ENCODE results near the gene DOCK4. TPM values are rescaled to one million over a fixed set of nuclear protein-coding genes. Genes with fewer than 3 reads are reported as not detected.
A peak's percentile ranks its signal among the peaks of the same experiment; 100 is the strongest.

DOCK4 gene
- total and polyA plus RNA-seq, 2 donors from 2014 or later = 3.2 to 38.9 TPM

DNA sequence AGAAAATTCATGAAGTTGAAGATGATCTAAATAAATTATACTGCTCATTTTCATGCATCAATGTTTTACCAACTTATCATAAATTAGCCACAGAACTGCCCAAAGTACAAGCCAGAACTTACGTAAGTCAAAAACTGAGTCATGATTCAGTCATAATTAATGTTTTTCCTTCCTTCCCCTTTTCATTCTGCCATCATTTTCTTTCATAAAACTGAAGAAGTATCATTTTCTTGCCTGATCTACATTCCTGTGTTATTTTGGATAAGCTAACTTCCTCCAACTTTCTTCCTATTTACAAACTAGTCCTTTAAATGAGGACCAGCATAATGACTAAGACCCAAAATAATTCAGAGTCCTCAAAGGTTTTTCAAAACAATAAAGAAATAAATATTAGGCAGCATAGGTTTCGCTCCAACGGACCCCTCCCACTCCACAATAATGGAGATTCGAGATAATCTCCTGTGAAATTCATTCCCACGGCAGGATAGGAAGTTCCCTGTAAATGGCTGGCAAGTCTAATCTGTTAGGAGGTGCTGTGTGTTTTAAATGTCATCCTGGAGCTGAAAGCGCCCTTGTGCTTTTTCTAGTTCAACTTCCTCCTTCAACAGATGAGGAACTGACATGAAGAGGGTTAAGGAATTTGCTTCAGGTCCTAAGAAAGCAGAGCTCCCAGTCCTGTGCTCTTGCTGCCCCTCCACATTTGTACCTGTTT, 218.9 kb downstream of the DOCK4 start:
- TF ChIP-seq, protein P1, sequence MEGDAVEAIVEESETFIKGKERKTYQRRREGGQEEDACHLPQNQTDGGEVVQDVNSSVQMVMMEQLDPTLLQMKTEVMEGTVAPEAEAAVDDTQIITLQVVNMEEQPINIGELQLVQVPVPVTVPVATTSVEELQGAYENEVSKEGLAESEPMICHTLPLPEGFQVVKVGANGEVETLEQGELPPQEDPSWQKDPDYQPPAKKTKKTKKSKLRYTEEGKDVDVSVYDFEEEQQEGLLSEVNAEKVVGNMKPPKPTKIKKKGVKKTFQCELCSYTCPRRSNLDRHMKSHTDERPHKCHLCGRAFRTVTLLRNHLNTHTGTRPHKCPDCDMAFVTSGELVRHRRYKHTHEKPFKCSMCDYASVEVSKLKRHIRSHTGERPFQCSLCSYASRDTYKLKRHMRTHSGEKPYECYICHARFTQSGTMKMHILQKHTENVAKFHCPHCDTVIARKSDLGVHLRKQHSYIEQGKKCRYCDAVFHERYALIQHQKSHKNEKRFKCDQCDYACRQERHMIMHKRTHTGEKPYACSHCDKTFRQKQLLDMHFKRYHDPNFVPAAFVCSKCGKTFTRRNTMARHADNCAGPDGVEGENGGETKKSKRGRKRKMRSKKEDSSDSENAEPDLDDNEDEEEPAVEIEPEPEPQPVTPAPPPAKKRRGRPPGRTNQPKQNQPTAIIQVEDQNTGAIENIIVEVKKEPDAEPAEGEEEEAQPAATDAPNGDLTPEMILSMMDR (IDR thresholded peaks at IDR 0.05; ENCODE audit: borderline replicate concordance, extremely low read depth, insufficient read depth) = no peak
- FAIRE-seq = no peak
- no peak overlapping the region for H3K4me3 ChIP-seq (ENCODE audit: low read length in 3 of 3)
- intact Hi-C loops (cut with DNase I) = no loop called here
- no peaks in the 10 kb centered on the region for H3K9me3 ChIP-seq (ENCODE audit: control insufficient read depth in 2 of 3, insufficient read depth in 1 of 3, low read length in 3 of 3)
- peak overlapping the region in 1 of 2 donors; percentile 26 for H3K27ac ChIP-seq (ENCODE audit: low read depth in 2 of 2, low read length in 2 of 2)
- H3K27me3 ChIP-seq (ENCODE audit: control insufficient read depth, insufficient read depth, low read length) = no peaks in the 10 kb centered on the region
- H3K36me3 ChIP-seq (ENCODE audit: control insufficient read depth in 2 of 3, insufficient read depth in 3 of 3, low read length in 3 of 3) = peaks cover 0 to 12% (median 0%) of the 10 kb centered on the region in 3 donors
- H3K9ac ChIP-seq (ENCODE audit: low read length in 3 of 3) = no peak overlapping the region
- no peaks in the 10 kb centered on the region for H3K4me1 ChIP-seq (ENCODE audit: control insufficient read depth in 2 of 3, insufficient read depth in 2 of 3, low read depth in 1 of 3, low read length in 3 of 3)
- DNase-seq = no peak

DNA sequence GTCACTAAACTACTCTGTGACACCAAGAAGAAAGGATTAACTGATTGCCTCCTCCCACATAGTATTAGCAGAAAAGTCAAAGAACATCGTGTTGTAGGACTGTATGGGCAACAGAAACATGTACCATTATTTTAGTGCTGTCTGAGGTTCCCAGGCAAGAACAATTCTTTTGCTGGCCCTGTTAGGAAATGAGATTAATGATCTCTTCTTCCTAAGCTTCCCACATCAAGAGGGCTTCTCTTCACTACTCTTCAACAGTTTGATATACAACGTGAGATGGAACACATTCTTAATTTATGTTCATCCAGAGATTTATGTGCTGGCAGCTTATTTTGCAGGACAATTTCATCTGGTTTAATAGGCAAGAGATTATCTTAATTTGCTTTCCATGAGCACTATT, 219.6 kb downstream of the DOCK4 start:
- intact Hi-C loops (cut with DNase I) = no loop called here
- TF ChIP-seq, protein P1 (IDR thresholded peaks at IDR 0.05; ENCODE audit: borderline replicate concordance, extremely low read depth, insufficient read depth) = no peak
- Histone ChIP-seq H3K4me1 (ENCODE audit: control insufficient read depth in 2 of 3, insufficient read depth in 2 of 3, low read depth in 1 of 3, low read length in 3 of 3) (no peaks in the 10 kb centered on the region), H3K4me3 (ENCODE audit: low read length in 3 of 3) (no peak overlapping the region), H3K36me3 (ENCODE audit: control insufficient read depth in 2 of 3, insufficient read depth in 3 of 3, low read length in 3 of 3) (peaks cover 0 to 12% (median 0%) of the 10 kb centered on the region in 3 donors), H3K9me3 (ENCODE audit: control insufficient read depth in 2 of 3, insufficient read depth in 1 of 3, low read length in 3 of 3) (no peaks in the 10 kb centered on the region), H3K27ac (ENCODE audit: low read depth in 2 of 2, low read length in 2 of 2) (no peak overlapping the region), H3K9ac (ENCODE audit: low read length in 3 of 3) (no peak overlapping the region), H3K27me3 (ENCODE audit: control insufficient read depth, insufficient read depth, low read length) (no peaks in the 10 kb centered on the region)
- no peak for DNase-seq
- FAIRE-seq = no peak

DNA sequence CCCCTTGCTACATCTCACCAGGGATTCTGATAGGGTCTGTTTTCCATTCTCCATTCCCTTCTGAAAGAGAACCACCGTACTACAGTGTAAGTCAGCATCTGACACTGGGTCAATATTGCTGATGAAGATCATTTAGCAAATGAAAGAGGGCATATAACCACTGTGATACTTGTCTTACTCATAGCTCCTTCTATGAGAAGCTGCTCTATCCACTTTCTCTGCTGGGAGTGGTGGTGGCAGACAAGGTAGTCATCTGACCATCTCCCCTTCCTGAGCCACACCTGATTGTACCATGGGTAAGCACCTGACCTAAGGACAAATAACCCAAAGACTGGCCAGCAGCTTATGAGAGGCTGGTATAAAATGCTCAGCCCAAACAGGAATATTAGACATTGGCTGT, 220.4 kb downstream of the DOCK4 start:
- Histone ChIP-seq H3K9me3 (ENCODE audit: control insufficient read depth in 2 of 3, insufficient read depth in 1 of 3, low read length in 3 of 3) (no peaks in the 10 kb centered on the region), H3K27me3 (ENCODE audit: control insufficient read depth, insufficient read depth, low read length) (no peaks in the 10 kb centered on the region), H3K9ac (ENCODE audit: low read length in 3 of 3) (no peak overlapping the region), H3K4me1 (ENCODE audit: control insufficient read depth in 2 of 3, insufficient read depth in 2 of 3, low read depth in 1 of 3, low read length in 3 of 3) (no peaks in the 10 kb centered on the region), H3K27ac (ENCODE audit: low read depth in 2 of 2, low read length in 2 of 2) (no peak overlapping the region), H3K36me3 (ENCODE audit: control insufficient read depth in 2 of 3, insufficient read depth in 3 of 3, low read length in 3 of 3) (peaks cover 0 to 12% (median 0%) of the 10 kb centered on the region in 3 donors), H3K4me3 (ENCODE audit: low read length in 3 of 3) (no peak overlapping the region)
- TF ChIP-seq, protein P1 (IDR thresholded peaks at IDR 0.05; ENCODE audit: borderline replicate concordance, extremely low read depth, insufficient read depth) = no peak
- FAIRE-seq (no peak), DNase-seq (no peak)
- intact Hi-C loops (cut with DNase I) = no loop called here

Data from kidney (tissue), 14 donors.